Measurements from ENCODE around the gene YIF1A. TPM values are rescaled to one million over a fixed set of nuclear protein-coding genes. Genes with fewer than 3 reads are reported as not detected.

YIF1A gene
- 199 and 214 TPM in 2 replicates for total RNA-seq

GRCh38 chr11:66288671-66289547, at the start of gene YIF1A:
TSS of gene YIF1A (minus strand) at chr11:66289143. CDS start at chr11:66288985, 158 bp downstream.

GRCh38 chr11:66336234-66337102, 47.5 kb upstream of the YIF1A start, which contains the start of gene RIN1:
TSS of gene RIN1 (minus strand) at chr11:66336434. CDS start at chr11:66336402, 32 bp downstream.

GRCh38 chr11:66316849-66317251, 27.9 kb upstream of the YIF1A start, which contains the start of gene CD248:
TSS of gene CD248 (minus strand) at chr11:66317044. CDS start at chr11:66317027, 17 bp downstream.

GRCh38 chr11:66291706-66292542, 3.0 kb upstream of the YIF1A start, which contains the start of gene TMEM151A:
TSS of gene TMEM151A (plus strand) at chr11:66291894. CDS start at chr11:66292014, 120 bp downstream.

GRCh38 chr11:66277471-66278362, 11.2 kb downstream of the YIF1A start, which contains the start of gene CNIH2:
TSS of gene CNIH2 (plus strand) at chr11:66278175. CDS start at chr11:66278457, 282 bp downstream.

GRCh38 chr11:66268244-66268951, 20.5 kb downstream of the YIF1A start, which contains the start of gene RAB1B:
TSS of gene RAB1B (plus strand) at chr11:66268639. CDS start at chr11:66268680, 41 bp downstream.

Other genes with a start within 250 kb of the YIF1A start
- gene GAL3ST3, start 240.0 kb downstream of the YIF1A start, total RNA-seq, result not detected in 2 replicates
- gene SF3B2, start 236.8 kb downstream of the YIF1A start, total RNA-seq, result 103 and 107 TPM in 2 replicates
- gene PACS1, start 218.9 kb downstream of the YIF1A start, total RNA-seq, result 40.3 and 48.8 TPM in 2 replicates
- gene KLC2, start 31.4 kb downstream of the YIF1A start, total RNA-seq, result 12.3 and 15.0 TPM in 2 replicates
- gene RAB1B, start 20.5 kb downstream of the YIF1A start, total RNA-seq, result 147 and 156 TPM in 2 replicates
- not detected in 2 replicates for gene CNIH2, start 11.0 kb downstream of the YIF1A start, total RNA-seq
- gene TMEM151A, start 2.8 kb upstream of the YIF1A start, total RNA-seq, result 0.54 and 1.5 TPM in 2 replicates
- gene CD248, start 27.9 kb upstream of the YIF1A start, total RNA-seq, result 126 and 180 TPM in 2 replicates
- gene RIN1, start 47.3 kb upstream of the YIF1A start, total RNA-seq, result 12.8 and 30.0 TPM in 2 replicates
- gene BRMS1, start 56.0 kb upstream of the YIF1A start, total RNA-seq, result 40.8 and 46.5 TPM in 2 replicates
- gene B4GAT1, start 58.5 kb upstream of the YIF1A start, total RNA-seq, result 23.7 and 28.2 TPM in 2 replicates
- not detected in 2 replicates for gene SLC29A2, start 82.6 kb upstream of the YIF1A start, total RNA-seq
- not detected in 2 replicates for gene NPAS4, start 131.9 kb upstream of the YIF1A start, total RNA-seq
- gene MRPL11, start 149.7 kb upstream of the YIF1A start, total RNA-seq, result 24.1 and 36.6 TPM in 2 replicates
- 8.5 and 9.9 TPM in 2 replicates for gene PELI3, start 177.8 kb upstream of the YIF1A start, total RNA-seq
- 43.9 and 68.2 TPM in 2 replicates for gene DPP3, start 191.3 kb upstream of the YIF1A start, total RNA-seq
- gene BBS1, start 221.5 kb upstream of the YIF1A start, total RNA-seq, result 20.4 and 28.7 TPM in 2 replicates